Mammary epithelial cell (primary cell): ENCODE results near the gene F2RL1.

Experiments used
- EZH2 ChIP-seq: IDR thresholded peaks from 2 replicates; pipeline ENCODE4 v1.6.1; 2012; ENCODE audit warnings: low read length, inconsistent platforms, borderline replicate concordance
- TF ChIP-seq, protein P1 (sequence below), 2 donors: IDR thresholded peaks in 1 of 2; conservative IDR thresholded peaks in 1 of 2; 2 replicates each; pipeline ENCODE4 v1.5.1; 2011 to 2012; ENCODE audit warnings: inconsistent platforms in 2 of 2, low read length in 2 of 2, mild to moderate bottlenecking in 2 of 2, control low read depth in 1 of 2, low read depth in 1 of 2; ENCODE audit not compliant: insufficient read depth in 1 of 2; ENCODE audit errors: extremely low read depth in 1 of 2

- TF ChIP-seq, protein P1, sequence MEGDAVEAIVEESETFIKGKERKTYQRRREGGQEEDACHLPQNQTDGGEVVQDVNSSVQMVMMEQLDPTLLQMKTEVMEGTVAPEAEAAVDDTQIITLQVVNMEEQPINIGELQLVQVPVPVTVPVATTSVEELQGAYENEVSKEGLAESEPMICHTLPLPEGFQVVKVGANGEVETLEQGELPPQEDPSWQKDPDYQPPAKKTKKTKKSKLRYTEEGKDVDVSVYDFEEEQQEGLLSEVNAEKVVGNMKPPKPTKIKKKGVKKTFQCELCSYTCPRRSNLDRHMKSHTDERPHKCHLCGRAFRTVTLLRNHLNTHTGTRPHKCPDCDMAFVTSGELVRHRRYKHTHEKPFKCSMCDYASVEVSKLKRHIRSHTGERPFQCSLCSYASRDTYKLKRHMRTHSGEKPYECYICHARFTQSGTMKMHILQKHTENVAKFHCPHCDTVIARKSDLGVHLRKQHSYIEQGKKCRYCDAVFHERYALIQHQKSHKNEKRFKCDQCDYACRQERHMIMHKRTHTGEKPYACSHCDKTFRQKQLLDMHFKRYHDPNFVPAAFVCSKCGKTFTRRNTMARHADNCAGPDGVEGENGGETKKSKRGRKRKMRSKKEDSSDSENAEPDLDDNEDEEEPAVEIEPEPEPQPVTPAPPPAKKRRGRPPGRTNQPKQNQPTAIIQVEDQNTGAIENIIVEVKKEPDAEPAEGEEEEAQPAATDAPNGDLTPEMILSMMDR (conservative IDR thresholded peaks at IDR 0.05 in 1 of 2, IDR thresholded peaks at IDR 0.05 in 1 of 2; ENCODE audit: extremely low read depth in 1 of 2, insufficient read depth in 1 of 2, low read depth in 1 of 2, low read length in 2 of 2) = no peak
- TF ChIP-seq EZH2 = no peak
Measured at GRCh38 chr5:76850543-76851145, 31.8 kb downstream of the F2RL1 start.
